Measurements from ENCODE around the gene LIPC.
A peak's percentile ranks its signal among the peaks of the same experiment; 100 is the strongest.

The LIPC gene

DNA sequence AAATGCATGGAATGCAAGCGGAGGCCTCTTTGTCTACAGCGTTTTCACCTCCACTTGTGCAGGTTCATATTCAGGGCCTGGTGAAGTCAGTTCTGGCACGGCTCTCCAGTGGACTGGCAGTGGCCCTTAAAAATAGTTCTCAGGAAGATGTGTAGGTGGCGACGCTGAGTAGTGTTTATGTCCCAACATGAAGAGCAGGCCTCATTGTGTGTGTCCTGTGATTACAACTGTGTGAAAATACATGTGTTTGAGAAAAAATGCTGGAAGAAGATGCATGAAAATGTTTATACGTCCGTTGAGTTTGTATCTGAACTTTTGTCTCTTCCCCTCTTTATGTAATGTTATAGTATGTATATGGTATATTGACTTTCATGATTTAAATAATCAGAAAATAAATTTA is 7.2 kb downstream of the LIPC start:
- ChIA-PET POLR2A (no interaction called here), CTCF (interaction anchor here (1.1 kb wide), 1 partner anchor 9 kb away, joined by 3 read pairs; no protein-coding TSS in a partner anchor)
- DNase-seq (ENCODE audit: extremely low spot score), result peak; percentile 56
- TF ChIP-seq, protein P1, sequence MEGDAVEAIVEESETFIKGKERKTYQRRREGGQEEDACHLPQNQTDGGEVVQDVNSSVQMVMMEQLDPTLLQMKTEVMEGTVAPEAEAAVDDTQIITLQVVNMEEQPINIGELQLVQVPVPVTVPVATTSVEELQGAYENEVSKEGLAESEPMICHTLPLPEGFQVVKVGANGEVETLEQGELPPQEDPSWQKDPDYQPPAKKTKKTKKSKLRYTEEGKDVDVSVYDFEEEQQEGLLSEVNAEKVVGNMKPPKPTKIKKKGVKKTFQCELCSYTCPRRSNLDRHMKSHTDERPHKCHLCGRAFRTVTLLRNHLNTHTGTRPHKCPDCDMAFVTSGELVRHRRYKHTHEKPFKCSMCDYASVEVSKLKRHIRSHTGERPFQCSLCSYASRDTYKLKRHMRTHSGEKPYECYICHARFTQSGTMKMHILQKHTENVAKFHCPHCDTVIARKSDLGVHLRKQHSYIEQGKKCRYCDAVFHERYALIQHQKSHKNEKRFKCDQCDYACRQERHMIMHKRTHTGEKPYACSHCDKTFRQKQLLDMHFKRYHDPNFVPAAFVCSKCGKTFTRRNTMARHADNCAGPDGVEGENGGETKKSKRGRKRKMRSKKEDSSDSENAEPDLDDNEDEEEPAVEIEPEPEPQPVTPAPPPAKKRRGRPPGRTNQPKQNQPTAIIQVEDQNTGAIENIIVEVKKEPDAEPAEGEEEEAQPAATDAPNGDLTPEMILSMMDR (IDR thresholded peaks at IDR 0.05; ENCODE audit: control extremely low read depth, extremely low read depth, low read depth, missing control alignments), result peak; percentile 17

DNA sequence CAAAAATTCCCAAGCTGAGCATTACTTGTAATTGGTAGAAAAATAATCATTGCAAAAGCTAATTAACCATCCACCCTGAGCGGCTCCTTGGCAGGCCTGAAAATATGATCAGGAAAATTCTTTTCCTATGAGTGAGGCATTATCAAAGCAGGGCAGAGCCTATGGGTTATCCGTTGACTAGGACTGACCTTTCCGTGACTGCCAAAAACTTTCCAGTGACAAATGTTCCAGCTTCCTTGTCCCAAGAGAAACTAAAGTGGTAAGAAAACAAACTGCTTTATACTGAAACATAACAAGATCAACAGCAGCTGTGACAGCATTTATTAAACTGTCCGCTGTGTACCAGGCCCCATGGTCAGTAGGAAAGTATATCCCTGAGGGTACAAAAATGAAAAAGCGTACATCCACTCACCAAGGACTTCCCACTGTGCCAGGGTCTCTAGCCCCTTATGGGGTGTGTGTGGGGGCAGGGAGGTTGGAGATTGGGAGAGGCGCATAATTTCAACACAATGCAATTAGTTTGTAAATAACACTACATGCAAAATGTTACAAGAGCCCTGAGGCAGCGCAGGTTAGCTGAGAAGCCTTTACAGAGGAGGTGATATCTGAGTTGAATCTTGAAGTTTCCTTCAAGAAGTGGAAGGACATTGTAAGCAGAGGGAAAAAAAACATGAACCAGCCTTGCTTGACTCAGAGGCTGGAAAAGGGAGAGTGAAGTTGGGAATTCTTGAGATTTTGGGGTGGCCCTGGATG is 8.5 kb downstream of the LIPC start:
- no peak for DNase-seq (ENCODE audit: extremely low spot score)
- ChIA-PET CTCF (interaction anchor here (0.9 to 1.5 kb wide), 5 partner anchors 9 to 46 kb away, joined by 3 to 5 read pairs (median 4); partner anchors contain the start of gene LIPC), POLR2A (no interaction called here)
- TF ChIP-seq, protein P1 (IDR thresholded peaks at IDR 0.05; ENCODE audit: control extremely low read depth, extremely low read depth, low read depth, missing control alignments), result no peak

DNA sequence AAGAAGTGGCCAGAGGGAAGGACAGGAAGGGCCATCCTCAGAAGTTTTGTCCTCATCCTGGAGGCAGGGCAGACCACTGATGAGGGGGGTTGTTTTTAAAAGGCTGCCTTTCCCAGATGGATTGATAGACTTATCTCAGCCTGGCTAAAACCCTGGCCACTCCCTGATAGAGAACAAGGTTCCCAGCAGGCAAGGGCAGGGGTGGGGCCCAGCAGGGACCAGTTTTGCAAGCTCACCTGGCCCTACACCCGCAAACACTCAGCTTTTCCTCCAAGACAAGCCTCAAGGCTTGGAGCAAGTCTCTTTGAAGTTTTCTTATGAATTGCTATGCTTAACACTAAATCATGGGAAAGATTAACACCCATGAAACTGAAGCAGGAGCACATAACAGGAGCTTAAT is 9.1 kb downstream of the LIPC start:
- TF ChIP-seq, protein P1 (IDR thresholded peaks at IDR 0.05; ENCODE audit: control extremely low read depth, extremely low read depth, low read depth, missing control alignments), result no peak
- no peak for DNase-seq (ENCODE audit: extremely low spot score)
- ChIA-PET CTCF (interaction anchor here (0.9 to 1.5 kb wide), 5 partner anchors 9 to 84 kb away, joined by 3 to 5 read pairs (median 3); partner anchors contain the start of gene LIPC), POLR2A (no interaction called here)

DNA sequence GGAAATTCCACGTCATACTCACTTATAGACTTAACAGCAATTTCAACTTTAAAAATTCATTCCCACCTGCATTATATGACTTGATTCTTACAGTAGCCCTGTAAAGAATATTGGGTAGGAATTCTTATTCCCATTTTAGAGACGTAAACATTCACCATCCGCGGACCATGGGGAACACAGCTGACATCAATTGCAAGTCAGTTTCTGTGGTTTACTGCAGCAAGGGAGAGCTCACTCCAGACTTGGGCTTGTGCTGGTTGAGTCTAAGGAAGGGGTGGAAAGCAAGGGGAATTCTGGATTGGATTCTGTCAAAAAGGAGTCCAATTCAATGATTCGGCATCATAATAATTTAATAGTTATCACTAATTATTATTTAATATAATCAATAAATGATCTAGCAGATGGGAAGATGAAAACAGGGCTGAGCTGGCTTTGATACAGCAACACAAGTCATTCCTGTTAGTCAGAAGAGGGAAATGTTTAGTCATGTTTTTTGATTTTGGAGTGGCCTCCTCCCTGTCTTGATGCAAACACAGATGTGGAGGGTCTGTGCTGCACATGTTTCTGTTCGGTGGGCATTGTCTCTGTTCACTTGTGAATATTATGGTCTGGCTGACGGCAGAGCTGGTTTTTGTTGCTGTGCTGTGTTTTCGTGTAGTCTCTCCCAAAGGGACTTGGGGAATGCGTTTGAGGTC is 9.7 kb downstream of the LIPC start:
- TF ChIP-seq, protein P1 (IDR thresholded peaks at IDR 0.05; ENCODE audit: control extremely low read depth, extremely low read depth, low read depth, missing control alignments), result no peak

DNA sequence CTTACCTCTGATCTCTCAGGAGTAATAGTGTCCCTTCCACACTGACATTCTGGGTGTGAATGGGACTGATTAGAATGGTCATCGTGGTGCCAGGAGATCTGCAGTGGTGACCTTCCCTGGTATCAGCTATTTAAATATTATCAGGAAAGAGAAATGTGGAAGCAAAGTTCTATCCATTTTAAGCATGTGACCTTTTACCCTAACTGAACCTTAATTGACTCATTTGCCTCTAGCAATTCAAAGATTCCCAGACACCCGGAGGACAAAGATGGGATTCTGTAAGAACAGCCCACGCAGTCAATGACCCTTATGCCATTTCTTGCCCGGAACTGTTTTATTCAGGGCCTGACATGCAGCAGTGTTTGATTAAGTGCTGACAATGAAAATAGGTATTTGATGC is 10.3 kb downstream of the LIPC start:
- DNase-seq (ENCODE audit: extremely low spot score), result no peak
- TF ChIP-seq, protein P1 (IDR thresholded peaks at IDR 0.05; ENCODE audit: control extremely low read depth, extremely low read depth, low read depth, missing control alignments), result no peak
- CTCF ChIA-PET, result interaction anchor here (1.1 to 1.3 kb wide), 4 partner anchors 11 to 85 kb away, joined by 3 to 5 read pairs (median 3); partner anchors contain the start of gene LIPC
- POLR2A ChIA-PET, result no interaction called here

More for the DNA sequence above, 9.7 kb downstream of the LIPC start:
- CTCF ChIA-PET, result interaction anchor here (0.9 to 1.5 kb wide), 7 partner anchors 10 to 85 kb away, joined by 3 to 5 read pairs (median 3); partner anchors contain the start of gene LIPC
- DNase-seq (ENCODE audit: extremely low spot score), result no peak
- POLR2A ChIA-PET, result no interaction called here

DNA sequence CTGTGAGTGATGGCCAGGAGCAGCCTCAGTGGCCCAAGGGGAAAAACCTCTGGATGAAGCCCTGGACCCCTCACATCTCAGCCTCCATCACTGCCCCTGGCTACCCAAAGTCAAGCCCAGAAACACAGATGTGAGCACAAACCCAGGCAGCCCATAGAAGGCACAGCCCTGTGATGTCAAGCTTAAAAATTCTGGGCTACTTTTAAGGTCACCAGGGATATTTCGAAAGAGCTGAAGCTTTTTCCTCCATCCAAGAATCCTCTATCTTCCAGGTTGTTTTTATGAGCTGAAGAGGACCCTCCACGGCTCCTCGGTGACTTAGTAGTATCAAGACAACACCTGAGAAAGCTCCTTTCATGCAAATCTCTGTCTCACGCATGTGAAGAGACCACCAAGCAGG is 11.5 kb downstream of the LIPC start:
- ChIA-PET POLR2A (no interaction called here), CTCF (no interaction called here)
- no peak for DNase-seq (ENCODE audit: extremely low spot score)
- TF ChIP-seq, protein P1 (IDR thresholded peaks at IDR 0.05; ENCODE audit: control extremely low read depth, extremely low read depth, low read depth, missing control alignments), result no peak
